OCI-LY7 (cell line): Measurements from ENCODE around the gene DICER1. TPM values are rescaled to one million over a fixed set of nuclear protein-coding genes. Genes with fewer than 3 reads are reported as not detected.

Experiments used
- BruUV-seq: library from RNA; stranded (reverse); fragments of 400-500 nt; replicated peaks from 2 replicates; lab custom pipeline; 2021; lab: Mats Ljungman, UMichigan
- CTCF ChIA-PET: fragments of 300-600 bp; sonication (Branson Sonifier 250); formaldehyde crosslinking; loops from one replicate; lab custom pipeline; 2022; ENCODE audit warnings: antibody characterized with exemption; ENCODE audit not compliant: unreplicated experiment; lab: Charles Lee
- POLR2A ChIA-PET: fragments of 300-600 bp; sonication (Branson Sonifier 250); formaldehyde crosslinking; loops from one replicate; lab custom pipeline; 2022; ENCODE audit warnings: antibody characterized with exemption; lab: Charles Lee
- DNase-seq: peaks from one replicate; pipeline ENCODE4 v3.0.0-alpha.2; 2015; ENCODE audit warnings: low spot score
- H2AFZ ChIP-seq: fragments of 200-600 bp; sonication (generic), shearing (Covaris generic); 2 replicates; pipeline ENCODE4 v1.6.1; 2014; ENCODE audit warnings: mild to moderate bottlenecking, antibody characterized with exemption, low read length, moderate library complexity
- H3K27ac ChIP-seq: fragments of 200-600 bp; sonication (generic); 2 replicates; pipeline ENCODE4 v1.5.1; 2014; ENCODE audit warnings: mixed run types, low read depth, mild to moderate bottlenecking, moderate library complexity, low read length, inconsistent platforms; ENCODE audit not compliant: poor library complexity, severe bottlenecking
- H3K36me3 ChIP-seq: fragments of 200-600 bp; sonication (generic); 2 replicates; pipeline ENCODE4 v1.6.1; 2014; ENCODE audit warnings: mild to moderate bottlenecking, antibody characterized with exemption, low read length, moderate library complexity, mixed read lengths; ENCODE audit not compliant: insufficient read depth
- H3K4me1 ChIP-seq: fragments of 200-600 bp; sonication (generic); 2 replicates; pipeline ENCODE4 v1.5.1; 2014; ENCODE audit warnings: mild to moderate bottlenecking, low read length; ENCODE audit not compliant: insufficient read depth, poor library complexity, severe bottlenecking
- H3K4me2 ChIP-seq: fragments of 200-600 bp; sonication (generic); 2 replicates; pipeline ENCODE4 v1.6.1; 2014; ENCODE audit warnings: mild to moderate bottlenecking, low read length
- H3K4me3 ChIP-seq: fragments of 200-600 bp; sonication (generic); 2 replicates; pipeline ENCODE4 v1.5.1; 2014; ENCODE audit warnings: mild to moderate bottlenecking, low read depth, low read length; ENCODE audit not compliant: poor library complexity, severe bottlenecking
- H3K79me2 ChIP-seq: fragments of 200-600 bp; sonication (generic); 2 replicates; pipeline ENCODE4 v1.6.1; 2016; ENCODE audit warnings: low read depth, mild to moderate bottlenecking, low read length, moderate library complexity, mixed read lengths; ENCODE audit not compliant: insufficient read depth
- H3K9me2 ChIP-seq: fragments of 200-600 bp; sonication (generic); 2 replicates; pipeline ENCODE4 v1.6.1; 2016; ENCODE audit warnings: mild to moderate bottlenecking, low read length, mixed read lengths; ENCODE audit not compliant: insufficient read depth
- H3K9me3 ChIP-seq: fragments of 200-600 bp; sonication (generic); 2 replicates; pipeline ENCODE4 v1.6.1; 2014; ENCODE audit warnings: mild to moderate bottlenecking, mixed run types, low read length, mixed read lengths
- H4K20me1 ChIP-seq: fragments of 200-600 bp; sonication (generic); 2 replicates; pipeline ENCODE4 v1.6.1; 2014; ENCODE audit warnings: mild to moderate bottlenecking, antibody characterized with exemption, low read length, moderate library complexity, mixed read lengths; ENCODE audit not compliant: insufficient read depth
- EZH2phosphoT487 ChIP-seq: fragments of 200-600 bp; sonication (generic); IDR thresholded peaks from 2 replicates; pipeline ENCODE4 v1.6.1; 2018; ENCODE audit warnings: low read depth, borderline replicate concordance, mild to moderate bottlenecking, mixed run types, antibody characterized with exemption, low read length, moderate library complexity, mixed read lengths
- intact Hi-C: fragments of 100-400 bp; cut with micrococcal nuclease; formaldehyde crosslinking; loops from one replicate; pipeline ENCODE4 v1.10.0; 2022; ENCODE audit not compliant: unreplicated experiment
- total RNA-seq, 2 experiments: library from RNA; depleted of rRNA in 1 of 2; stranded (reverse); fragments of >200 nt in 1 of 2; shearing (Covaris generic) in 1 of 2; gene quantifications; 2 replicates each; pipeline ENCODE4 v1.2.3, GENCODE V29; 2014 to 2022
- TF ChIP-seq, protein P1 (sequence below): fragments of 200-600 bp; sonication (generic); conservative IDR thresholded peaks from 2 replicates; pipeline ENCODE4 v1.5.1; 2014; ENCODE audit warnings: mild to moderate bottlenecking, antibody characterized with exemption, low read length, moderate library complexity, mixed read lengths

DICER1 gene
- total RNA-seq, 2 experiments from 2014 or later: 60.3 to 62.2 TPM

DNA sequence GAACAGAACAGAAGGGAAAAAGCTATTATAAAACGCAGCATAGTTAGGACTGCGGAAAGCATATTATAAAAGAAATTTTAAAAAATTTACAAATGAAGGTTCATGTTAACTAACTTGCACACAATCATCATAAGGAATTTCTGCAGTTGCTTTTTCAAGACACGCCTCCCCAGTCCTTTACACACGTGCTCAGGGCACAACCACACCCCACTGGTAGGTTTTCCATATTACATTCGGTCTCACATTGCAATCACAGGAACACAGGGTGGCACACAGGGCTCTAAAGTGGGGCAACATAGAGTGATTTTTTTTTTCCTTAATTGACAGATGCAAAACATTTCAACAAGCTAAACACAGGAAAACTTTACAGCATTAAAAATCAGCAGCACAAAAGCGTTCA lies 69.7 kb downstream of the DICER1 start:
- POLR2A ChIA-PET: no interaction called here
- DNase-seq: no peak
- Histone ChIP-seq H3K9me2 (no peaks in the 10 kb centered on the region), H2AFZ (no peak overlapping the region), H3K4me1 (no peaks in the 10 kb centered on the region), H3K4me2 (no peak overlapping the region), H3K36me3 (peaks cover 71% of the 10 kb centered on the region; the same call in 1 of the 2 replicates), H3K4me3 (no peak overlapping the region), H3K27ac (no peak overlapping the region), H4K20me1 (no peaks in the 10 kb centered on the region), H3K9me3 (no peaks in the 10 kb centered on the region), H3K79me2 (no peaks in the 10 kb centered on the region)
- intact Hi-C loops: no loop called here
- no TSS peak for BruUV-seq
- TF ChIP-seq, protein P1, sequence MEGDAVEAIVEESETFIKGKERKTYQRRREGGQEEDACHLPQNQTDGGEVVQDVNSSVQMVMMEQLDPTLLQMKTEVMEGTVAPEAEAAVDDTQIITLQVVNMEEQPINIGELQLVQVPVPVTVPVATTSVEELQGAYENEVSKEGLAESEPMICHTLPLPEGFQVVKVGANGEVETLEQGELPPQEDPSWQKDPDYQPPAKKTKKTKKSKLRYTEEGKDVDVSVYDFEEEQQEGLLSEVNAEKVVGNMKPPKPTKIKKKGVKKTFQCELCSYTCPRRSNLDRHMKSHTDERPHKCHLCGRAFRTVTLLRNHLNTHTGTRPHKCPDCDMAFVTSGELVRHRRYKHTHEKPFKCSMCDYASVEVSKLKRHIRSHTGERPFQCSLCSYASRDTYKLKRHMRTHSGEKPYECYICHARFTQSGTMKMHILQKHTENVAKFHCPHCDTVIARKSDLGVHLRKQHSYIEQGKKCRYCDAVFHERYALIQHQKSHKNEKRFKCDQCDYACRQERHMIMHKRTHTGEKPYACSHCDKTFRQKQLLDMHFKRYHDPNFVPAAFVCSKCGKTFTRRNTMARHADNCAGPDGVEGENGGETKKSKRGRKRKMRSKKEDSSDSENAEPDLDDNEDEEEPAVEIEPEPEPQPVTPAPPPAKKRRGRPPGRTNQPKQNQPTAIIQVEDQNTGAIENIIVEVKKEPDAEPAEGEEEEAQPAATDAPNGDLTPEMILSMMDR: no peak
- TF ChIP-seq EZH2phosphoT487: no peak
- CTCF ChIA-PET: no interaction called here

DNA sequence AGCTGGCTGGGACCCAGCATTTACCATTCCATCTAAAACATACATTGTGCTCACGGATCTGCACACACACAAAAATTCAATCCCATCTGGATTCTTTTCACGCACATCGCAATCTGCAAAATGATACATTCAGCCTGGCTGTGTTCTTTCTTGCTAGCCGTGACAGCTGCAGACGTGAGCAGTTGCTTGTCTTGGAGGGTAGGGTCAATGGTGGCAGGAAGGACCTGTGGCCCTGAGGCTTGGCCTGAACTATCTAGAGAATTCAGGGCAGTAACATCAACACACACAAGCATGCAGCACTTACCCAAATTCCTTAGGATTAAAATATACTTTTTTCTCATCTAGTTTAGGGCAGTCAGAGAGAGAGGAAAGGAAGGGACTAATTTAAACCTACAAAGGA lies 72.0 kb downstream of the DICER1 start:
- Histone ChIP-seq H3K9me3 (no peaks in the 10 kb centered on the region), H3K27ac (no peak overlapping the region), H3K4me3 (no peak overlapping the region), H3K36me3 (peaks cover 48% of the 10 kb centered on the region; the same call in 1 of the 2 replicates), H3K79me2 (no peaks in the 10 kb centered on the region), H2AFZ (no peak overlapping the region), H3K9me2 (no peaks in the 10 kb centered on the region), H3K4me1 (no peaks in the 10 kb centered on the region), H4K20me1 (no peaks in the 10 kb centered on the region), H3K4me2 (no peak overlapping the region)
- TF ChIP-seq, protein P1: no peak
- no peak for TF ChIP-seq EZH2phosphoT487
- intact Hi-C loops: no loop called here
- BruUV-seq: no TSS peak
- ChIA-PET POLR2A (no interaction called here), CTCF (no interaction called here)
- no peak for DNase-seq

DNA sequence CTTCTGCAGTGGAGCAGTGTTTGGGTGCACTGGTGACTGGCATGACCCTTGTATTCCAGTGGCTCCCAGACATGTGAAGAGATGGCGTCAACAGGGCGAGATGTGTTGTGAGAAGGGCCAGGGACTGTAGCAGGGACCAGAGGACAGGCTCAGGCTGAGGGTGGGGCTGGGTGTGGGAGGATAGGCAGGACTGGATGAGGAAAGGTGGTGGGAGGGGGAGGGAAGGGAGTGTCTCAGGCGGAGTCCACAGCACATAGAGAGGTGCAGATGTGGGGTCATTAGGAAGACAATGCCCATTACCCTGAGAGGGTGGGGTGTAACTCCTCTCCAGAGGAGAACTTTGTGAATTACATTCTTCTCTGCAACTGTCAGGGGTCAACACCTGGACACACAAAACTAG lies 78.5 kb downstream of the DICER1 start:
- H3K9me3 ChIP-seq: no peaks in the 10 kb centered on the region
- H3K4me1 ChIP-seq: no peaks in the 10 kb centered on the region
- H3K4me2 ChIP-seq: no peak overlapping the region
- no peaks in the 10 kb centered on the region for H3K79me2 ChIP-seq
- H4K20me1 ChIP-seq: no peaks in the 10 kb centered on the region
- CTCF ChIA-PET: no interaction called here
- BruUV-seq: no TSS peak
- intact Hi-C loops: no loop called here
- H2AFZ ChIP-seq: no peak overlapping the region
- H3K4me3 ChIP-seq: no peak overlapping the region
- no peak overlapping the region for H3K27ac ChIP-seq
- no peaks in the 10 kb centered on the region for H3K9me2 ChIP-seq
- H3K36me3 ChIP-seq: no peaks in the 10 kb centered on the region
- POLR2A ChIA-PET: no interaction called here
- TF ChIP-seq, protein P1: no peak
- TF ChIP-seq EZH2phosphoT487: no peak
- no peak for DNase-seq
